Heart left ventricle (tissue), 16 donors: ENCODE data around the gene IQCN. TPM values are rescaled to one million over a fixed set of nuclear protein-coding genes. Genes with fewer than 3 reads are reported as not detected.

Experiments used
- ATAC-seq, 4 donors: fragments of 200-7000 bp; cut with Tn5 transposase; one replicate each; pipeline ENCODE4 v1.9.1; 2020 to 2022; ENCODE audit warnings: moderate library complexity in 4 of 4, mild to moderate bottlenecking in 3 of 4, moderate number of reproducible peaks in 1 of 4
- DNase-seq, 5 donors: peaks; one replicate each; pipeline ENCODE4 v3.0.0-alpha.2; 2020
- H3K27ac ChIP-seq, 12 donors: fragments of 200-600 bp; sonication (generic) in 4 of 12; one replicate each; pipeline versions ENCODE4 v1.5.0 to v1.8.0; 2016 to 2022; ENCODE audit warnings: mild to moderate bottlenecking in 2 of 12
- H3K27me3 ChIP-seq, 9 donors: fragments of 200-600 bp; sonication (generic) in 2 of 9; one replicate each; pipeline versions ENCODE4 v1.5.1 to v1.8.0; 2016 to 2022; ENCODE audit warnings: mild to moderate bottlenecking in 3 of 9
- H3K36me3 ChIP-seq, 9 donors: fragments of 200-600 bp; sonication (generic) in 2 of 9; one replicate each; pipeline versions ENCODE4 v1.5.0 to v1.8.0; 2018 to 2022; ENCODE audit warnings: mild to moderate bottlenecking in 2 of 9
- H3K4me1 ChIP-seq, 12 donors: fragments of 200-600 bp; sonication (generic) in 4 of 12; one replicate each; pipeline versions ENCODE4 v1.5.0 to v1.8.0; 2016 to 2022; ENCODE audit warnings: mild to moderate bottlenecking in 3 of 12
- H3K4me3 ChIP-seq, 12 donors: fragments of 200-600 bp; sonication (generic) in 4 of 12; one replicate each; pipeline versions ENCODE4 v1.5.0 to v1.8.0; 2017 to 2022; ENCODE audit warnings: mild to moderate bottlenecking in 9 of 12, moderate library complexity in 4 of 12
- H3K9me3 ChIP-seq, 12 donors: fragments of 200-600 bp; sonication (generic) in 4 of 12; one replicate each; pipeline versions ENCODE4 v1.5.0 to v1.8.0; 2016 to 2022; ENCODE audit warnings: mild to moderate bottlenecking in 1 of 12
- CTCF ChIP-seq, 12 donors: fragments of 200-600 bp; sonication (generic) in 4 of 12; IDR thresholded peaks; one replicate each; pipeline versions ENCODE4 v1.5.0 to v1.8.0; 2018 to 2022; ENCODE audit warnings: antibody characterized with exemption in 12 of 12, mild to moderate bottlenecking in 5 of 12
- POLR2A ChIP-seq, 2 donors: fragments of 450-650 bp; IDR thresholded peaks; one replicate each; pipeline ENCODE4 v1.6.1; 2017; ENCODE audit warnings: antibody characterized with exemption in 2 of 2, mild to moderate bottlenecking in 2 of 2, moderate library complexity in 2 of 2
- WGBS, 4 donors: extraction: QIAGEN DNeasy Blood & Tissue Kit in 2 of 4; methylation state at CpG; one replicate each; pipeline versions ENCODE4 v1.1.5 to v1.1.7; 2013 to 2018; 5-methylcytosine and 5-hydroxymethylcytosine counted together
- intact Hi-C, 10 donors: fragments of 100-400 bp; cut with DNase I; formaldehyde crosslinking; loops; one replicate each; pipeline versions ENCODE4 v1.11.1 to v1.14.2; 2022
- polyA plus RNA-seq, 2 donors: library from polyadenylated mRNA; stranded (reverse); fragments of 200-250 nt; gene quantifications; one replicate each; pipeline ENCODE4 v1.2.3, GENCODE V29; 2013
- total RNA-seq, 9 donors: library from RNA; depleted of rRNA in 2 of 9; stranded (reverse); fragments of >200 nt in 2 of 9; fragmentation: NEBNext Ultra II Directional in 3 of 9; extraction: Animal tissue kit (Norgen Biotek cat#: 25700) in 3 of 9; gene quantifications; one replicate each; pipeline versions ENCODE4 v1.1.0 to v1.2.4, GENCODE V29; 2016 to 2023
- donor health status: ischemic (EF 13 %, LVEDD 7.1; RV severe dilation, severe dysfunction).
- donor health status: healthy with polysubstance abuse.
- donor health status: DM: no; HTN: yes; CAD: no.
- donor health status: DM: no; HTN: no; CAD: no.
- donor health status: ischemic (EF 25% LVEDD 6.9; RV normal size, moderate dysfunction).
- donor health status: ischemic (EF 25% LVEDD 5.7; RV mildly dilated, moderate dysfunction).
- donor health status: healthy.
- donor health status: DM: yes; HTN: yes; CAD: no.
- donor health status: ischemic (EF 35%, LVEDD 5.7; RV mildly dilated, moderate dysfunction).
- donor health status: nonischemic (EF 11% LVEDD 7.7; RV severe dilation, severe dysfunction).
- donor health status: DM: yes; HTN: yes; CAD: no.
- donor health status: PGD.
- donor health status: ischemic (EF 29% LVEDD 5.4; RV normal size, mild dysfunction).
- donor health status: nonischemic (EF 23%, LVEDD 6.1; RV moderate dilation, normal function).

IQCN gene
- total and polyA plus RNA-seq, 11 donors = 0.24 to 2.8 (median 0.75) TPM

- Histone ChIP-seq H3K4me3 (peak overlapping the region; percentile 9 to 64 (median 50)), H3K27me3 (peaks cover 18 to 67% (median 24%) of the 10 kb centered on the region in 9 donors), H3K9me3 (no peaks in the 10 kb centered on the region), H3K36me3 (no peaks in the 10 kb centered on the region), H3K4me1 (peaks cover 0 to 44% (median 22%) of the 10 kb centered on the region in 12 donors), H3K27ac (peak overlapping the region; percentile 36 to 93 (median 69))
- DNase-seq (peak; percentile 97 to 99 (median 98)), ATAC-seq (peak; percentile 98 to 99 (median 98))
- intact Hi-C loops = loop anchor here in 3 of 10 donors (1.0 to 5.0 kb wide), 3 partner anchors 20 to 72 kb away; partner anchors contain the start of genes PIK3R2 (in 2 of the 3) and RAB3A (in 1 of the 3)
- 1 to 2% (median 1%) methylated on average over 55 to 81 of the region's 81 CpGs for WGBS, 4 donors
- peak in 1 of 2 donors; percentile 7 for TF ChIP-seq POLR2A (IDR thresholded peaks at IDR 0.05)
- TF ChIP-seq CTCF (IDR thresholded peaks at IDR 0.05) = no peak
Measured at GRCh38 chr19:18224525-18225354, 49.5 kb downstream of the IQCN start.

GRCh38 chr19:18223860-18224524, 50.3 kb downstream of the IQCN start:
- ATAC-seq (peak in 2 of 4 donors; percentile 20 to 42), DNase-seq (peak in 4 of 5 donors; percentile 39 to 76 (median 58))
- H3K4me1 ChIP-seq = peaks cover 0 to 44% (median 22%) of the 10 kb centered on the region in 12 donors
- H3K27ac ChIP-seq = peak overlapping the region in 9 of 12 donors; percentile 36 to 68 (median 59)
- intact Hi-C loops = loop anchor here in 3 of 10 donors (1.0 to 5.0 kb wide), 3 partner anchors 19 to 72 kb away; partner anchors contain the start of genes PIK3R2 (in 2 of the 3) and RAB3A (in 1 of the 3)
- H3K4me3 ChIP-seq = peak overlapping the region; percentile 20 to 64 (median 50)
- H3K36me3 ChIP-seq = no peaks in the 10 kb centered on the region
- peaks cover 18 to 60% (median 24%) of the 10 kb centered on the region in 9 donors for H3K27me3 ChIP-seq
- H3K9me3 ChIP-seq = no peaks in the 10 kb centered on the region
- TF ChIP-seq CTCF (IDR thresholded peaks at IDR 0.05) (no peak), POLR2A (IDR thresholded peaks at IDR 0.05) (no peak)
- 5 to 12% (median 8%) methylated on average over 33 to 39 of the region's 39 CpGs for WGBS, 4 donors

- Histone ChIP-seq H3K36me3 (no peaks in the 10 kb centered on the region), H3K27me3 (peaks cover 18 to 45% (median 23%) of the 10 kb centered on the region in 9 donors), H3K9me3 (no peaks in the 10 kb centered on the region), H3K4me1 (peaks cover 0 to 33% (median 21%) of the 10 kb centered on the region in 12 donors), H3K27ac (no peak overlapping the region), H3K4me3 (no peak overlapping the region)
- whole genome bisulfite sequencing, 4 donors = 86 to 89% (median 87%) methylated on average over 25 of the region's 25 CpGs
- intact Hi-C loops = loop anchor here in 1 of 10 donors (5.0 kb wide), 1 partner anchor 70 kb away; the partner anchor contains the start of gene PIK3R2
- TF ChIP-seq POLR2A (IDR thresholded peaks at IDR 0.05) (no peak), CTCF (IDR thresholded peaks at IDR 0.05) (no peak)
- no peak for DNase-seq
- ATAC-seq = no peak
Measured at GRCh38 chr19:18221815-18222725, 52.2 kb downstream of the IQCN start.
